Subcutaneous adipose tissue (tissue), 4 donors: ENCODE data around the gene TMEM131. TPM values are rescaled to one million over a fixed set of nuclear protein-coding genes. Genes with fewer than 3 reads are reported as not detected.

Experiments
- CTCF ChIP-seq: fragments of 450-650 bp; IDR thresholded peaks from one replicate; pipeline ENCODE4 v1.5.1; 2016; ENCODE audit warnings: low read depth, mild to moderate bottlenecking, control low read depth, antibody characterized with exemption, moderate library complexity
- total RNA-seq, 4 donors: library from RNA; depleted of rRNA; stranded (reverse); fragments of >200 nt; gene quantifications; one replicate each; pipeline ENCODE4 v1.1.0, GENCODE V29; 2016

The TMEM131 gene
- total RNA-seq, 4 donors from 2014 or later: 35.5 to 44.3 (median 39.7) TPM

- no peak for TF ChIP-seq CTCF
These were observed 138.2 kb downstream of the TMEM131 start for GRCh38 chr2:97857553-97857952.

GRCh38 chr2:97851172-97851571 lies 144.6 kb downstream of the TMEM131 start:
- no peak for TF ChIP-seq CTCF

- TF ChIP-seq CTCF: no peak
These were observed 145.7 kb downstream of the TMEM131 start for GRCh38 chr2:97849881-97850528.

- TF ChIP-seq CTCF: no peak
These were observed 147.4 kb downstream of the TMEM131 start for GRCh38 chr2:97848306-97848705.

GRCh38 chr2:97845818-97846217 lies 149.9 kb downstream of the TMEM131 start:
- no peak for TF ChIP-seq CTCF

- TF ChIP-seq CTCF: no peak
These were observed 150.6 kb downstream of the TMEM131 start for GRCh38 chr2:97845133-97845532.

GRCh38 chr2:97844311-97844859 lies 151.4 kb downstream of the TMEM131 start:
- TF ChIP-seq CTCF: no peak
